Measurements from ENCODE around the gene STK38. TPM values are rescaled to one million over a fixed set of nuclear protein-coding genes. Genes with fewer than 3 reads are reported as not detected.

The STK38 gene
- total and polyA plus RNA-seq, 2 of the 8 experiments (the other 6 are each of a cell fraction or from before 2014, with no cell fraction given), result 8.1 to 19.8 TPM

GRCh38 chr6:36488221-36488620 lies 59.1 kb downstream of the STK38 start (continued):
- no peak for TF ChIP-seq CHD7 (IDR thresholded peaks at IDR 0.05; ENCODE audit: insufficient replicate concordance, low read length)
- TF ChIP-seq KDM4A (IDR thresholded peaks at IDR 0.05; ENCODE audit: low read depth, low read length, severe bottlenecking), result no peak
- no peak for TF ChIP-seq SP4 (IDR thresholded peaks at IDR 0.05; ENCODE audit: low read length)
- no peak for TF ChIP-seq TAF7 (optimal IDR thresholded peaks at IDR 0.05; ENCODE audit: borderline replicate concordance, low read depth, low read length)
- TF ChIP-seq RXRA (IDR thresholded peaks at IDR 0.05; ENCODE audit: insufficient read depth, low read depth, low read length), result no peak

Data from H1 (cell line).